Measurements from ENCODE around the gene EID1.
"Not testable (repeated sequence)": the region's sequence is repeated elsewhere in the genome, so short reads cannot be mapped to it uniquely, and the experiment has no call there.

EID1 gene

GRCh38 chr15:48845123-48845522, 32.8 kb upstream of the EID1 start:
- TF ChIP-seq EZH2phosphoT487 (conservative IDR thresholded peaks at IDR 0.05; ENCODE audit: low read length), result no peak
- TF ChIP-seq CTCF (IDR thresholded peaks at IDR 0.05; ENCODE audit: insufficient read depth, low read length, poor library complexity, severe bottlenecking), result no peak
- no peaks in the 10 kb centered on the region for H3K79me2 ChIP-seq (ENCODE audit: insufficient read depth, low read length)
- H3K27ac ChIP-seq (ENCODE audit: low read depth, low read length), result no peak overlapping the region
- no peaks in the 10 kb centered on the region for H3F3A ChIP-seq (ENCODE audit: insufficient read depth)
- no peaks in the 10 kb centered on the region for H3K36me3 ChIP-seq (ENCODE audit: low read length)
- no peaks in the 10 kb centered on the region for H3K9me2 ChIP-seq (replicated peaks; ENCODE audit: insufficient read depth, low read length)
- no peak overlapping the region for H3K9ac ChIP-seq (ENCODE audit: low read length)
- H3K27me3 ChIP-seq (ENCODE audit: low read length), result no peaks in the 10 kb centered on the region
- no peaks in the 10 kb centered on the region for H3K9me3 ChIP-seq (ENCODE audit: insufficient read depth, low read length)
- no peaks in the 10 kb centered on the region for H4K20me1 ChIP-seq (ENCODE audit: low read depth, low read length)
- no peak overlapping the region for H3K4me3 ChIP-seq (ENCODE audit: insufficient read depth, low read length, poor library complexity, severe bottlenecking)
- H3K4me2 ChIP-seq (ENCODE audit: low read depth, low read length, poor library complexity, severe bottlenecking), result no peak overlapping the region
- H2AFZ ChIP-seq (ENCODE audit: low read depth, low read length, severe bottlenecking), result no peak overlapping the region

GRCh38 chr15:48850648-48851047, 27.3 kb upstream of the EID1 start:
- no peaks in the 10 kb centered on the region for H3K27me3 ChIP-seq (ENCODE audit: low read length)
- H3F3A ChIP-seq (ENCODE audit: insufficient read depth), result no peaks in the 10 kb centered on the region
- no peak for TF ChIP-seq EZH2phosphoT487 (conservative IDR thresholded peaks at IDR 0.05; ENCODE audit: low read length)
- no peak for TF ChIP-seq CTCF (IDR thresholded peaks at IDR 0.05; ENCODE audit: insufficient read depth, low read length, poor library complexity, severe bottlenecking)
- no peaks in the 10 kb centered on the region for H3K9me2 ChIP-seq (replicated peaks; ENCODE audit: insufficient read depth, low read length)
- H3K36me3 ChIP-seq (ENCODE audit: low read length), result no peaks in the 10 kb centered on the region
- H3K4me3 ChIP-seq (ENCODE audit: insufficient read depth, low read length, poor library complexity, severe bottlenecking), result no peak overlapping the region
- H4K20me1 ChIP-seq (ENCODE audit: low read depth, low read length), result no peaks in the 10 kb centered on the region
- H3K27ac ChIP-seq (ENCODE audit: low read depth, low read length), result no peak overlapping the region
- no peaks in the 10 kb centered on the region for H3K79me2 ChIP-seq (ENCODE audit: insufficient read depth, low read length)
- no peak overlapping the region for H3K9ac ChIP-seq (ENCODE audit: low read length)
- H3K9me3 ChIP-seq (ENCODE audit: insufficient read depth, low read length), result no peaks in the 10 kb centered on the region
- H2AFZ ChIP-seq (ENCODE audit: low read depth, low read length, severe bottlenecking), result no peak overlapping the region
- no peak overlapping the region for H3K4me2 ChIP-seq (ENCODE audit: low read depth, low read length, poor library complexity, severe bottlenecking)

GRCh38 chr15:48851956-48852355, 26.0 kb upstream of the EID1 start:
- H3K9me3 ChIP-seq (ENCODE audit: insufficient read depth, low read length), result no peaks in the 10 kb centered on the region

GRCh38 chr15:48854434-48854833, 23.5 kb upstream of the EID1 start:
- not testable (repeated sequence) for H3K9me3 ChIP-seq (ENCODE audit: insufficient read depth, low read length); H3K27me3 ChIP-seq (ENCODE audit: low read length); H3K4me3 ChIP-seq (ENCODE audit: insufficient read depth, low read length, poor library complexity, severe bottlenecking); H3K9me2 ChIP-seq (replicated peaks; ENCODE audit: insufficient read depth, low read length); H3F3A ChIP-seq (ENCODE audit: insufficient read depth); H3K9ac ChIP-seq (ENCODE audit: low read length); H4K20me1 ChIP-seq (ENCODE audit: low read depth, low read length); H3K36me3 ChIP-seq (ENCODE audit: low read length); H3K4me2 ChIP-seq (ENCODE audit: low read depth, low read length, poor library complexity, severe bottlenecking); H2AFZ ChIP-seq (ENCODE audit: low read depth, low read length, severe bottlenecking); H3K79me2 ChIP-seq (ENCODE audit: insufficient read depth, low read length); H3K27ac ChIP-seq (ENCODE audit: low read depth, low read length)

More at GRCh38 chr15:48851956-48852355, 26.0 kb upstream of the EID1 start:
- H3K4me3 ChIP-seq (ENCODE audit: insufficient read depth, low read length, poor library complexity, severe bottlenecking), result no peak overlapping the region
- H3K36me3 ChIP-seq (ENCODE audit: low read length), result no peaks in the 10 kb centered on the region
- H3K9ac ChIP-seq (ENCODE audit: low read length), result no peak overlapping the region
- no peak for TF ChIP-seq EZH2phosphoT487 (conservative IDR thresholded peaks at IDR 0.05; ENCODE audit: low read length)
- TF ChIP-seq CTCF (IDR thresholded peaks at IDR 0.05; ENCODE audit: insufficient read depth, low read length, poor library complexity, severe bottlenecking), result no peak
- no peaks in the 10 kb centered on the region for H4K20me1 ChIP-seq (ENCODE audit: low read depth, low read length)
- no peaks in the 10 kb centered on the region for H3K9me2 ChIP-seq (replicated peaks; ENCODE audit: insufficient read depth, low read length)
- H3K27ac ChIP-seq (ENCODE audit: low read depth, low read length), result no peak overlapping the region
- H3K4me2 ChIP-seq (ENCODE audit: low read depth, low read length, poor library complexity, severe bottlenecking), result no peak overlapping the region
- no peaks in the 10 kb centered on the region for H3K27me3 ChIP-seq (ENCODE audit: low read length)
- no peaks in the 10 kb centered on the region for H3F3A ChIP-seq (ENCODE audit: insufficient read depth)
- no peaks in the 10 kb centered on the region for H3K79me2 ChIP-seq (ENCODE audit: insufficient read depth, low read length)
- no peak overlapping the region for H2AFZ ChIP-seq (ENCODE audit: low read depth, low read length, severe bottlenecking)

Data from SU-DHL-6 (cell line).